Activated gamma-delta T cell (primary cell): ENCODE measurements around the gene ZNF740.

Experiments
- DNase-seq: peaks from one replicate; lab custom pipeline; 2025; lab: John Stamatoyannopoulos, UW

The ZNF740 gene

DNA sequence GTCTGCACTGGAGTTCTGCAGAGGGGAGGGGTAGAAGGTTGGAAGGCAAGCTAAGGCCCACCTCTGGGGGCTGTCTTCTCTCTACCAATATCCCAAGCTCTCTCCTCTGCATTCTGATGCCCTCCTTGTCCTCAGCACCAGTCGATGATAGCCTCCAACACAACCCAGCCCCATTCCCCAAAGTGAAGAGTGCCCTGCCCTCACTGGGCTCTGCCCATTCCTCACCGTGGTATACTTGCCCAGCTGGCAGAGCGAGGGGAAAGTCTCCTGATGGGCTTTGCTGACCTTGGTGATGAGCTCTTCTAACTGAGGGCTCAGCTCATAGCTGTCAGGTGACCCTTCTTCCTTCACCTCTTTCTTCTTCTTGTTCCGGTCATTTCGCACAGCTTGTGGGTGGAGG, 33.7 kb downstream of the ZNF740 start:
- DNase-seq, result no peak

DNA sequence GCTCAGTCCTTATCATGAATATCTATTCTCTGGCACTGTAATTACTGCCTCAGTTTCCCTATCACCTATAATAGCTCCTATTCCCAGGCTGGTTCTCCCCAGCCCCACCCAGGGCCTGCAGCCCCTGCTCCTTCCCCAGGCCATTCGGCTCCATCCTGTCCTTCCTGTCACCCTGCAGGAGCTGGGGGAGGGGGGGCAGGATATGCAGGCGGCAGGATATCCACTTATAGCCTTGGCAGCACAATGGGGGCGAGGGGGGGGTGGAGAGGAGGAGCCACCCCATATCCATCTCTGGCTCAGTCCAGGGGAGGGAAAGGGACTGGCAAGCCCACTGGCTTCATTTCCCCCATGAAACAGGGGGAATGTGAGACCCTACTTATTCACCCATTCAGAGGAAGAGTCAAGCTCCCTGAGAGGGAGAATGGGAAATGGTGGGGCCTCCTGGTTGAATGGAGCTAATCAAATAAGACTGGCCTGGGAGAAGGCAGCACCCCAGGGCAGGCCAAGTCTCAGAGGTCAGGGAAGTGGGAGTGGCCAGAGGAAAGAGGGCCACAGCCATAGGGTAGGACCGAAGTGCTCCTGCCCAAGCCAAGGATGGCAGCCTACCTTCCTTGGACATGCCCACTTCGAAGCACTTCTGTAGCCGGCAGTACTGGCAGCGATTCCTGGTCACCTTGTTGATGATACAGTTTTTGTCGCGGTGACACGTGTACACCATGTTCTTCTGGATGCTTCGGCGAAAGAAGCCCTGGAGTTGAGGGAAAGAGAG, 34.3 kb downstream of the ZNF740 start:
- no peak for DNase-seq

DNA sequence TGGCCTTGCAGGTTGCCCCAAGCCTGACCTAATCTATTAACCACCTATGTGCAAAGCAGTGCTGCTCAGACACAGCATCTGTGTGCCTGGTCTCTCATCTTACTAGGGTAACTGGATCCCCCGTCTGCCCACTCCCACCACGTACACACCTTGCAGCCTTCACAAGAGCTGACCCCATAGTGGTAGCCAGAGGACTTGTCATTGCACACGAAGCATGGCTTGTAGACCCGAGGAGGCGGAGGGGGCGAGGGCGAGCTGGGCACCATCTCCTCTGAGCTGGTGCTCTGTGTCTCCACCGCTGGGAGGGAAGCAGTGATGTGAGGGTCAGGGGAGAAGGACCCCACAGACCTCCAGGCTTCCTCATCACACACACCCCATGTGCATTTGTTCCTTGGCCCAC, 35.0 kb downstream of the ZNF740 start:
- no peak for DNase-seq

DNA sequence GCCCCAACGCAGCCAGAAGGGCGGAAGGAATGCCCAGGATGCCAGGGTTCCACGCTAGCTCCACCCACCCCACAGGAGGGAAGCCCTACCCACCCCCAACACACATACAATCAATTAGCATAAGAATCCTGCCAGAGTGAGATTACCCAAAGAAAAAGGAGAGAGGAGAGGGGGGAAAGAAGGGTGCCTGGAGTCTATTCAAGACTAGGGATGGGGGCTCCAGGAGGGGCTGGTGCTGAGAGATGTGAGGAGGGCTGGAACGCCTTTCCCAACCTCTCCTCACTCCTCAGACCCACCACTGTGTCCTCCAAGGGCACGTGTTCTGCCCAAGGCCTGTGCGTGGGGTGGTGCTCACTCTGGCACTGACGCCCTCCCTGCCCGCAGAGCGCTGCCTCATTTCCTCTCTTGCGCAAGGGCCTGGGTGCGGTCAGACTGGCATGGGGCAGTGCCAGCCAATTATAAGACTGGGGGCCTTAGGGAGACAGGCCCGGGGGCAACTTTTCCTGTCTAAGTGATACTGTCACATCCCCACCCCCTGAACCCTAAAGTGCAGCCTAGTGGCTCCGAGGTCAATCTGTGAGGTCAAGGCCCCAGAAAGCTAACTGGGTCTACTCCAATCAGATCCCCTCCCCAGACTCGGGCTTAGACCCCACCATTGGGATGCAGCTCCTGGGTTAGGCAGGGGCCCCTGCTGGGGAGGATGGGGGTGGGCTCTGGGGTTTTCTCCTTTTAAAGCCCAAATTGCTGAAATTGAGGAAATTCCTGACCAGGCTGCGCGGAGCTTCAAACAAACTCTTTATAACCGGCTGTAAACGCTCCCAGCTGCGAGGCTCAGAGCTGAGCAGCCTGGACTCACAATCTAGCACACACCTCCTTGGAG, 36.8 kb downstream of the ZNF740 start:
- DNase-seq, result peak; percentile 37

DNA sequence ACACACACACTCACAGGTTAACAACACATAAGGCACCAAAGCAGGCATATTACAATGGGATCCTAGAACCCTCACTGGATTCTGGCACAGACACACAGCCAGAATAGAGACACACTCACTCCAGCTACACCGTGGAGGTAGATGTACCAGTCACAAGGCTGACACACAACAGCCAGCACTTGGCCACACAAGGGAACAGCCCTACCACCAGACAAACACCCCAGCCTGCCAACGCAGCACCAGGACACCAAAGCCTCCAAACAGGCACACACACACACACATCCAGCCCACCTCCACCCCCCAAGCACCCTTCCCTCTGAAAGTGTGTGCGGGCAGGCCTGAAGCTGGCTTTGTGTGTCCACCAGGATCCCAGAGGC, 37.4 kb downstream of the ZNF740 start:
- no peak for DNase-seq

DNA sequence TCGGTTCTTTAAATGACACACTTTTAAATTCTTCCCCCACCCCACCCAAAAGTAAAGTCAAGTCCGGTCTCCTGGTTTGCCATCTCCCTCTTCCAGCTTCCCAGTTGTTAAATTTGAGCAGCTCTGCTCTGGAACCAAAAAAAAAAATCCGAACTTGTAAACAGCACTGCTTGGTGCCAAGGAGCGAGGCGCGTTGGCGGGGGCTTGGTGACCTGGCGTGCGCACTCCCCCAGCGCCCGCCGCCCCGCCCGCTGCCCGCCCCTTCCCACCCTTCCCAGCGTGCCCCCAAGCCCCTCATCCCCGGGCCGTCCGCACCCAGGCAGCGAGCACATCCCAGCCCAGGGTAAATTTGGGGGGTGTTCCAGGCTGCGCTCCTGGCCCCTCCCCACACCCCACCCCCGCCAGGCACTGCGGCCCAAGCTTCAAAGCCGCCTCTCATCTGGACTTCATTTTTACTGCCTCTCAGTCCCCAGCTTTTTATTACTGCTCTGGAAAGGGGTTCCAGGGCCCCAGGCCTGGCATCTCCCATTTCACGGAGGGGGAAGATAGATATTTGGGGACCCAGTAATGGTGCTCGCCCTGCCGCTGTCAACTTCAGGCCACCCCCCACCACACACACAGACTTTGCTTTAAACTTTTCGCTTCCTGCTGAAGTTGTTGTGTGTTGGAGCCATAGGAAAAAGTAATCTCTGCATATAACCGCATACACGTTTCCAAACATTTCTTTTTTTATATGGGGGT, 38.2 kb downstream of the ZNF740 start:
- DNase-seq, result no peak

DNA sequence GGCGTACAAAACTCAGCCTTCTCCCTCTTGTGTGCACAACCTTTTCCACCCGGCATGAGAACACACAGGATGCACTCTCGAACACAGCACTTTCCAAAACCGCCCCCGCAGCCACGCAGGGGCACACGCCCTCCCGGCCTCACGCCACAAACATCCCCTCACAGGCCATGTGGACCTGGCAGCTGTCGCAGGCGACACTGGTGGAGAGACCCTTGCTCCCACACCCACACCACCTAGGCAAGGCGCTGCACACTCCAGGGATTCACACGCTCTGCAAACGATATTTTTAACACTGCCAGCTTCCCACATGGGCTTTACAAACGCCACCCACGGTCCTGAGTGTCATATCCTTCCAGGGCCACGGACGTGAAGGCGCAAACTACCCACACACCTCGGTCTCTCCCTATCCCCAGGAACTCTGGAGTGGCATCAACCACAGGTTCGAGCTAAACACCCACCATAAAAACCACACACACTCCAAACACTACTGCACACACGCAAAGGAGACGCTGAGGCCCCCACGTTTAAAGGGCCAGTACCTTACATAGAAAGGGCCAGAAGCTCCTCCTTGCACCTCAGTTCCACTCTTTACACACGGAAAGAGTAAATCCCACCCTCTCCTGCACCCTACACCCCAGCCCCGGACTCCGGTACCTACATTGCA, 38.9 kb downstream of the ZNF740 start:
- no peak for DNase-seq

DNA sequence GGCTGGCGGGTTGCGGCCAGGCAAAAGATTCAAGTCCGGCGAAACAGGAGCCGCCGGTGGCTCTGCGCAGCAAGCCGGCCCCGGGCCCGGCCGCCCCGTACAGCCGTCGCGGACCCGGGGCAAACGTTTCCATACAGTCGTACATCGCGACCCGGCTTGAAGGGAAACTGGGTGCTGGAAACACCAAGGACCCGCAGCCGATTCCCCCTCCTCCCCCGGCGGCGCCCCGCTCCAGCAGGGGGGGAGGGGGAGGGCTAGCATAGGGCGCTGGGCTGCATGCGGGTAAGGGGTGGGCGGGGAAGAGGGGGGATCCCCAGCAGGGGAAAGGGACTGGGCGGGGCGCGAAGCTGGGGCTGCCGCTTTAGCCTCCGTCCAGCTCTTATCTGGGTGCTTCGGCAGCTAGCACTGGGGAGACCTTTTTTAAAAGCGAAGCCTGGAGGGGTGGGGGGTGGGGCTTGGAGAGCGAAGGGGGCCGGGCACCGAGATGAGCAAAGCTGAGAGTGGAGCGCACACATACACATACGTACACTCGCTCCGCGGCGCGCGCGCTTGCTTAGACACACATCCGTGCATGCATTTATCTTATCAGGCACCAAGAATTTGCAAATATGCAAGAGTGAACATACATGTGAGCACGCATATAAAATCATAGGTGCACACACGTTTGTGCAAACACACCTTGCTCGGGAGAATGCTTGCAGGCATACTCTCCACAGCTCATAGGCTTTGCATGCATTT, 39.6 kb downstream of the ZNF740 start:
- peak; percentile 59 for DNase-seq

DNA sequence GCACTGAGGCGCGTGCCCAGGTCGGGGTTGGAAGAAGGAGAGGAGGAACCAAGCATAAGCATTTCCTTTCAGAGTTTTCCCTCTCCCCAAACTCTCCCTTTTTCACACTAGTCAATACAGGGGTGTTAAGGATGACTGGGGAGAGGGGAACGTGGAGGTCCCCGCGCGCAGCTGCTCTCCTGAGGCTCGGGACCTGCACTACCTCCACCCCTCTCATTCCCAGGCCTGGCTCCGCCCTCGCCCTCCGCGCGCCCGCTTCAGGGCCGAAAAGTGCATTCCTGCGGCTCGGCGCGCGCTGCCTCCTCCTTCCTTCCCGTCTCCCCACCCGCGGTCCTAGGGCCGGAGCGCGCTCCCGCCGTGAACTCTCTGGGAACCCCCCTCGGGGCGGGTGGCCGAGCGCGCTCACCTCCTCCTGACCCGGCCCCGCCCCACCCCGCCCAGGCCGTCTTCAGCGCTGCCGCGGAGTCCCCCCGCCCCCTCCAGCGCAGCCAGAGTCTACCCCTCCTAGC, 40.2 kb downstream of the ZNF740 start:
- peak; percentile 74 for DNase-seq

DNA sequence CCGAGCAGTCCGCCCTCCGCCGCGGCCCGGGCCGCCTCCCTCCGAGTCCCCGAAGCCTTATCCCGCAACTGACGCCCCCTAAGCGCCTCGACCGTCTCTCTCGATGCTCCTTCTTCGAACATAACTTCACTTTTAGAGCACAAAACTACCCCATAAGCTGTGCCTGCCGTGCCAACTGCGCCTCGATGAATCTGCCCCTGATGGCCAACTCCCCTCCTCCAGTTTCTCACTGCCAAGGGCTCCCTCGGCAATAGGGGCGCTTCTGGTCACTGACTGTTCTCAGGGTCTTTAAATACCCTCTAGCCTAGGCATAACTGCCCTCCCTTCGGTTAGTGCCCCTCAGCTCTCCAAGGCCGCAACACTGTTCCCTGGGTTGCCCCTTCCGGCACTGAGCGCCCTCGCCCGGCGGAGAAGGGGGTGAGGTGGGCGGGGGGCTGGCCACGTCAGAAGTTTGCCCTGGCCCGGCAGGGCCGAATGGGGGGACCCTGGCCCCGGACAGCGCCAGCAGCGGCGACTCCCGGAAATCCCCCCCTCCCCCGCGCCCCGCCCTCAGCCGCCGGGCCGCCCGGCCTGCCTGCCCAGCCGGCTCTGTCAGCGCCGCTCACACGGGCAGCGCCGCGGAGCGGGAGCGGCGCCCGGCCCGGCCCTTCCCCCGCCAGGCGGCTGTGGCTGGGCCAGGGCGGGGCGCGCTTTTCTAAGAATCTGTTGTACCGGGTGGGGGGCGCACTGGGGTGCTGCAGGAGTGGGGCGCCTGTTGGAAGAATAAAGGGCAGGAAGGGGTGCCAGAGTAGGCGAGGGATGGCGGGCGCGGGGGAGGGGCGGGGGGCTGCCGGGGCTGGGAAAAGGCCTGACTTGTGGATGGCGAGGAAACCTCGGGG, 40.9 kb downstream of the ZNF740 start:
- peak; percentile 47 for DNase-seq

DNA sequence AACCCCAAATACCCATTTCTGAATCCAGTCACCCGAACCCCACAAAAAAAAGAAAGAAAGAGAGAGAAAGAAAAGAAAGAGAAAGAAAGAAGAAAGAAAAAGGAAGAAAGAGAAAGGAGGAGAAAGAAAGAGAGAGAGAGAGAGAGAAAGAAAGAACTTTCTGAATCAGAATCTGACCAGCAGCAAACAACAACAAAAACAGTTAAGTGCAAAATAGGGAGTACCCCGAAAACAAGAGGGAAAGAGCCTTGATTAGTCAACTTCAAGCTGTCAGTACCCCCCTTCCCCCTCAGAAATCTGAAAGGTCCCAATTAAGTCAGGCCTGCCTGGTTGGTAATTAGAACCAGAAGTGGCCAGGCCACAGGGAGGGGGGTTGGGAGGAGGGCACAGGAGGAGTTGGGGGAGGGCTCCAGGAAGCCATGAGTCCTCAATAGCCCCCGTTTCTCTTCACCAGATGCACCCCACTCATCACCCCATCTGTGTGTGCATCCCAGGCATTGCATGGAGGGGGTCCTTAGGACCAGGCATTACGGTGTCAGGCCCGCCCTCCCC, 41.7 kb downstream of the ZNF740 start:
- no peak for DNase-seq

DNA sequence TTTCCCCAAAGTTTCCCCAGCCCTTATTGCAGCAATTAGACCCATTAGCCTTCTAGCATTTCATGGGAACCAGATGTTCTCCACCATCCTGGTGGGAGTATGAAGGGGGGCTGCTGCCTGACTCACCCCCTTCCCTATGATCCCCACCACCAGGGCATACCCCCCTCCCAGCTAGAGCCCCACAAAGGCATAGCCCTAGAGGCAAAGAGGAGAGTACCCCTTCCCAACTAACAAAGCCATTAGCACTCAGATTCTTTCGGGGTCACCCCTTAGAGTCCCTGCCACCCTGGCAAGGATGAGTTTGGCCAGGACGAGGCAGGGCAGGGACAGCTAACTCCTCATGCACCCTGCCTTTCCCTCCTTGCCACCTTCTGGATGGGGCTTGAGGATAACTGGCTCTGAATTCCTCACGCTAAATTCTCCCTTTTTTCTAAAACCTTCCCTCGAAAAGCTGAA, 42.3 kb downstream of the ZNF740 start:
- DNase-seq, result no peak

DNA sequence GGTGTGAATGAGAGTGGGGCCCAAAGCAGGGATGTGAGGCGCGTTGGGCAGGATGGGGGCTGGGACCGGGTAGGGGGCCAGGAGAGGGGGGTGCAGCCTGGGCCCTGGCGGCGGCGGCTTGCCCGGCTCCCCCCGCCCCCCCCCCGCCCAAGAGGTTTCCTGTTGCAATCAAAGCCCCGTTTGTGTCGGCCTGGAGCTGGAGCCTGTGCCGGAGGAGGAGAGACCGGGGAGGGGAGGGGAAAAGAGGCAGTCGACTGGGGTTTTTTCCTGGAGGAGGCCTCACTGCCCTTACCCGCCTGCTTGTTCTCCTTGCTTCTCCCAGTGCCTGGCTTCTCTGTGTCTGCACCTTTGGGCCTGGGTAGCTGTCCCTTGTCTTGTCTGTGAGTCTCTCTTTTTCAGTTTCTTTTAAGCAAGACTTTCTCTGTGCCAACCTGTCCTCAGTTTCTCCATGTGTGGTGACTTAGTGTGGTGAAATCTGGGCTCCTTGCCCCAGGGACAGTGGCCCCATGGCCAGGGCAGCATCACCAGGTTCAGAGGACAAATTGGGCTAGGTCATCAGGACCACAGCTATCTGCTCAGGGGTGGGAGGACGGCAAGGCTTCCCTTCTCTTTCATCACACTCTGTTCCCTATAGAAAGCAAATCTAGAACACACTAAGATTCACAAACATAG, 43.0 kb downstream of the ZNF740 start:
- DNase-seq, result no peak

DNA sequence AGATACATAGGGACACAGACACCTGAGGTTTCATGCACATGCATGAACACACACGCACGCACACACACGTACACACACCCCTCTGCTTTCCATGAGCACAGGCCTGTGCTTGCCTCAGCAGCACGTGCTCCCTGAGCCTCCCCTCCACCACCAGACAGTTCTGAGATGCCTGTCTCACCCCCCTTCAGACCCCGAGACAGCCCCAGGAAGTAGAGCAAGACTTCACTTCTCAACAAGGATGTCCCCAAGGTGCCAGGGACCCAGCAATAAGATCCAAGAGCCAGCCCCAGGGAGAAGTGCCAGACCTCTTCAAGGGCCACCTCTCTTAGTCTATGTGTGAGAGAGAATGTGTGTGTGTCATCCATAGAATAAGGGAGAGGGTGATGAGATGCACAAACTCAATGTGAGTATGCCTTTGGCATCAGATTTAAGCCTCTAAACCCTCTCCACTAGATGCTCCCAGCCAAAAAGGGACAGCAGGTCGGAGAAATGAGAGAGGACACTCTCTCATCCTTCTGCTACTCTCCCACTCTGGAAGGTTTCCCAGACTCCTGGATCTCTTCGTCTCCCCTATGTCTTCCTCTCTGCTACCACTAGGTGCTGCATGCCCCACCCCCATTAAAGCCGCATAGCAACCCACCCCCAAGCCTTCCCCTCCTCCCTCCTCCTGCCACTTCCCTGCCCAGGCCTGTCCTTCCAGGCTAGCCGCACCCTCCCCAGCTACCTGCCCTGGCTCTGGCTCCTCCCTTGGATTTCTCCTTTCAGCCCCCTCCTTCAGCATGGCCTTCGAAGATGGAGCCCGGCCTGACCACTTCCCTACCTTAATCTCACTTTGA, 43.8 kb downstream of the ZNF740 start:
- no peak for DNase-seq

DNA sequence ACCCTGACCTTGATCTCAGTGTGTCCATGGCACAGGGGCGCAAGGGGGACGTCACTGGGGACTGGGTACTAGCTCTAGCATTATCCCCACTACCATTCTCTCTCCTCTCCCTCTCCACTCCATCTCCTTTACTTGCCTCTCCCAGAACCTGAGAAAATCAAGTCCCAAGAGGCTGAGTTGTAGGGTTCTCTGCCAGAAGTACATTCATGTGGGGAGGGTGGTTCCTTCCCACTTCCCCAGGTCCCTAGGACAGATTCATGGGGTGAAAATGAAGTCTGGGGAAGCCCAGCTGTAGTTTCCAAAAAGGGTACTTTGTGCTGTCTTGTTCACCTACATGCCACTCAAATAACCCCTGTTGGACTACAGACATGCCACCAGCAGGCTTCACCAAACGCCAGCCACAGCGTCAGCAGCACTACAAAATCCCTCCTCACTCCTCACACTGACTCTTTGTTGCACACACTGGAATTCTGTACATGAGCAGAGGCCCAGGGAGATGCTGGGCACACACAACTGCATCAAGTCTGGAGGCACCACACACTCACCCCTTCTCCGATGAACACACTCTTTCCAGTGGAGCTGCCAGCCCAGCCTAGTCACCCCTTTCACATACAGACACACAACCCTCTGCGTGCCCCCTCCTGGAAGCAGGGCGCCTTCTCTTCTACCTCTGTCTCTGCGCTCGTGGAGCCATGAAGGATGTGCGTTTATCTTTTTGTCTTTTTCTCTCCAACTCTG, 44.5 kb downstream of the ZNF740 start:
- no peak for DNase-seq

DNA sequence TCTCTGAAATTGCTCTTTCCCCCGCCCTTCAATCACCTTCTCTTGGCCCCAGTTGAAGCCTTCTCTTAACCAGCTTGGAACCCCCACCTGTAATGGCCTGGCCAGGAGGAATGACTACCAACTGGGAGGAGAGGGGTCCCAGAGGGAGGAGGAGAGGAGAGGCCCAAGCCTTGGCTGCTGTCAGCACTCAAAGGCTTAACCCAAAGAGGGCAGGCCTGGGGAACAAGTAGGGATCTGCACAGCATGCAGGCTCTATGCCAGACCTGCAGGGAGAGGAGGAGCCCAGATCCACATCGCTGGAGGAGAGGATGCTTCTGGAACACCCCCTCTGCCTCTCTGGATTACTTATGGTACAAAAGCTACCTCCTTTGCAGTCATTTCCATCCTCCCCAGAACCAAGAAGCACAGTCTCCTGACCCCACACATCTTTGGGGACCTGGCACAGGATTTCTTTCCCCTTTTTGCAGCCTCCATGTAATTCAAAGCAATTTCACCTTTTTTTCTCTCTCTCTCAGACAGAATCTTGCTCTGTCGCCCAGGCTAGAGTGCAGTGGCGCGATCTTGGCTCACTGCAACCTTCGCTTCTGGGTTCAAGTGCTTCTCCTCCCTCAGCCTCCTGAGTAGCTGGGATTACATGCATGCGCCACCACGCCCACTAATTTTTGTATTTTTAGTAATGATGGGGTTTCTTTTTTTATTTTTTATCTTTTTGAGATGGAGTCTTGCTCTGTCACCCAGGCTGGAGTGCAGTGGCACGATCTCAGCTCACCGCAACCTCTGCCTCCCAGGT, 45.3 kb downstream of the ZNF740 start:
- DNase-seq, result no peak

DNA sequence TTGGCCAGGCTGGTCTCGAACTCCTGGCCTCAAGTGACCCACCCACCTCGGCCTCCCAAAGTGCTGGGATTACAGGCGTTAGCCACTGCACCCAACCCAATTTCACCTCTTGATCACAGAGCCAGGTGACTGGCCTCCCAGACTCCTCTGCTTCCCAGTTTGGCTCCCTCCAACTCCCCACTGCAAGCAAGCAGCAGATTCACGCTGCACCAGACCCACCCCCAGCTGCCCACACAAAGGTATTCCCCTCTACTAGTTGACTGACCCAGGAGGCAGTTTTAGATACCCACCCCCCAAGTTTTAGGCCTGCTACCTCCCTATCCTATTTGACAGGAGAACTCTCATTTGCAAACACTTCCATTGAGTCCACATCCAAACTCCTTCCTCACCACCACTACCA, 46.3 kb downstream of the ZNF740 start:
- DNase-seq, result no peak
